Measurements from ENCODE around the gene SCFD2. TPM values are rescaled to one million over a fixed set of nuclear protein-coding genes. Genes with fewer than 3 reads are reported as not detected.

The SCFD2 gene
- total RNA-seq, 1 donor from 2014 or later = 11.0 TPM

GRCh38 chr4:53021754-53022512 lies 343.9 kb downstream of the SCFD2 start:
- no peaks in the 10 kb centered on the region for H3K27me3 ChIP-seq (ENCODE audit: control insufficient read depth, insufficient read depth, low read length)
- no peaks in the 10 kb centered on the region for H3K36me3 ChIP-seq (ENCODE audit: control insufficient read depth, insufficient read depth, low read length)
- TF ChIP-seq CTCF (IDR thresholded peaks at IDR 0.05; ENCODE audit: insufficient read depth, low read length, poor library complexity, severe bottlenecking) = no peak
- no peak for DNase-seq (ENCODE audit: low read depth)
- H3K4me3 ChIP-seq (ENCODE audit: low read depth, low read length) = no peak overlapping the region

GRCh38 chr4:53019485-53020382 lies 346.1 kb downstream of the SCFD2 start:
- H3K4me3 ChIP-seq (ENCODE audit: low read depth, low read length) = no peak overlapping the region
- no peaks in the 10 kb centered on the region for H3K36me3 ChIP-seq (ENCODE audit: control insufficient read depth, insufficient read depth, low read length)
- TF ChIP-seq CTCF (IDR thresholded peaks at IDR 0.05; ENCODE audit: insufficient read depth, low read length, poor library complexity, severe bottlenecking) = no peak
- no peaks in the 10 kb centered on the region for H3K27me3 ChIP-seq (ENCODE audit: control insufficient read depth, insufficient read depth, low read length)
- no peak for DNase-seq (ENCODE audit: low read depth)

GRCh38 chr4:53018471-53018870 lies 347.4 kb downstream of the SCFD2 start:
- DNase-seq (ENCODE audit: low read depth) = no peak
- Histone ChIP-seq H3K36me3 (ENCODE audit: control insufficient read depth, insufficient read depth, low read length) (no peaks in the 10 kb centered on the region), H3K27me3 (ENCODE audit: control insufficient read depth, insufficient read depth, low read length) (no peaks in the 10 kb centered on the region), H3K4me3 (ENCODE audit: low read depth, low read length) (no peak overlapping the region)
- no peak for TF ChIP-seq CTCF (IDR thresholded peaks at IDR 0.05; ENCODE audit: insufficient read depth, low read length, poor library complexity, severe bottlenecking)

GRCh38 chr4:53016099-53016820 lies 349.6 kb downstream of the SCFD2 start:
- H3K4me3 ChIP-seq (ENCODE audit: low read depth, low read length) = no peak overlapping the region
- H3K36me3 ChIP-seq (ENCODE audit: control insufficient read depth, insufficient read depth, low read length) = no peaks in the 10 kb centered on the region
- TF ChIP-seq CTCF (IDR thresholded peaks at IDR 0.05; ENCODE audit: insufficient read depth, low read length, poor library complexity, severe bottlenecking) = no peak
- H3K27me3 ChIP-seq (ENCODE audit: control insufficient read depth, insufficient read depth, low read length) = no peaks in the 10 kb centered on the region
- no peak for DNase-seq (ENCODE audit: low read depth)

GRCh38 chr4:53015681-53016080 lies 350.2 kb downstream of the SCFD2 start:
- peak; percentile 67 for TF ChIP-seq CTCF (IDR thresholded peaks at IDR 0.05; ENCODE audit: insufficient read depth, low read length, poor library complexity, severe bottlenecking)

More at GRCh38 chr4:53015681-53016080, 350.2 kb downstream of the SCFD2 start:
- no peak for DNase-seq (ENCODE audit: low read depth)
- Histone ChIP-seq H3K36me3 (ENCODE audit: control insufficient read depth, insufficient read depth, low read length) (no peaks in the 10 kb centered on the region), H3K4me3 (ENCODE audit: low read depth, low read length) (no peak overlapping the region), H3K27me3 (ENCODE audit: control insufficient read depth, insufficient read depth, low read length) (no peaks in the 10 kb centered on the region)
